Vagina (tissue), 2 donors: Measurements from ENCODE around the gene CISD1. TPM values are rescaled to one million over a fixed set of nuclear protein-coding genes. Genes with fewer than 3 reads are reported as not detected.
"Not testable (repeated sequence)": the region's sequence is repeated elsewhere in the genome, so short reads cannot be mapped to it uniquely, and the experiment has no call there.

Experiments
- DNase-seq, 2 donors: peaks; one replicate each; pipeline ENCODE4 v3.0.0-alpha.2; 2017; ENCODE audit errors: extremely low spot score in 2 of 2
- H3K27ac ChIP-seq: fragments of 200-600 bp; sonication (generic); one replicate; pipeline ENCODE4 v1.5.1; 2019
- H3K27me3 ChIP-seq: fragments of 200-600 bp; sonication (generic); one replicate; pipeline ENCODE4 v1.5.1; 2019
- H3K36me3 ChIP-seq, 2 donors: fragments of 200-600 bp; sonication (generic); one replicate each; pipeline ENCODE4 v1.5.1; 2017 to 2019
- H3K4me1 ChIP-seq: fragments of 200-600 bp; sonication (generic); one replicate; pipeline ENCODE4 v1.5.1; 2019
- H3K4me3 ChIP-seq, 2 donors: fragments of 200-600 bp; sonication (generic); 1 replicate in 1 of 2; 2 replicates in 1 of 2; pipeline ENCODE4 v1.5.1; 2016 to 2019
- H3K9me3 ChIP-seq: fragments of 200-600 bp; sonication (generic); one replicate; pipeline ENCODE4 v1.5.1; 2019
- POLR2A ChIP-seq, 2 donors: fragments of 450-650 bp; IDR thresholded peaks; one replicate each; pipeline ENCODE4 v1.6.1; 2017; ENCODE audit warnings: antibody characterized with exemption in 2 of 2, mild to moderate bottlenecking in 2 of 2, moderate library complexity in 2 of 2
- POLR2AphosphoS5 ChIP-seq, 2 donors: sonication (generic); formaldehyde crosslinking; IDR thresholded peaks; one replicate each; pipeline ENCODE4 v1.9.0; 2017; ENCODE audit warnings: antibody characterized with exemption in 2 of 2, mild to moderate bottlenecking in 2 of 2, low read depth in 1 of 2; ENCODE audit not compliant: insufficient read depth in 1 of 2
- intact Hi-C: fragments of 100-400 bp; cut with DNase I; formaldehyde crosslinking; loops from one replicate; pipeline ENCODE4 v1.15.1; 2023
- total RNA-seq: library from RNA; depleted of rRNA; stranded (reverse); fragments of >200 nt; gene quantifications from one replicate; pipeline ENCODE4 v1.2.3, GENCODE V29; 2016
- TF ChIP-seq, protein P1 (sequence below), 3 experiments: fragments of 450-650 bp in 2 of 3; fragments of 200-600 bp in 1 of 3; sonication (generic) in 1 of 3; IDR thresholded peaks; one replicate each; pipeline ENCODE4 v1.5.1; 2017 to 2019; ENCODE audit warnings: antibody characterized with exemption in 3 of 3, mild to moderate bottlenecking in 2 of 3, moderate library complexity in 2 of 3

Gene CISD1
- total RNA-seq, 1 donor from 2014 or later, result 16.0 TPM

DNA sequence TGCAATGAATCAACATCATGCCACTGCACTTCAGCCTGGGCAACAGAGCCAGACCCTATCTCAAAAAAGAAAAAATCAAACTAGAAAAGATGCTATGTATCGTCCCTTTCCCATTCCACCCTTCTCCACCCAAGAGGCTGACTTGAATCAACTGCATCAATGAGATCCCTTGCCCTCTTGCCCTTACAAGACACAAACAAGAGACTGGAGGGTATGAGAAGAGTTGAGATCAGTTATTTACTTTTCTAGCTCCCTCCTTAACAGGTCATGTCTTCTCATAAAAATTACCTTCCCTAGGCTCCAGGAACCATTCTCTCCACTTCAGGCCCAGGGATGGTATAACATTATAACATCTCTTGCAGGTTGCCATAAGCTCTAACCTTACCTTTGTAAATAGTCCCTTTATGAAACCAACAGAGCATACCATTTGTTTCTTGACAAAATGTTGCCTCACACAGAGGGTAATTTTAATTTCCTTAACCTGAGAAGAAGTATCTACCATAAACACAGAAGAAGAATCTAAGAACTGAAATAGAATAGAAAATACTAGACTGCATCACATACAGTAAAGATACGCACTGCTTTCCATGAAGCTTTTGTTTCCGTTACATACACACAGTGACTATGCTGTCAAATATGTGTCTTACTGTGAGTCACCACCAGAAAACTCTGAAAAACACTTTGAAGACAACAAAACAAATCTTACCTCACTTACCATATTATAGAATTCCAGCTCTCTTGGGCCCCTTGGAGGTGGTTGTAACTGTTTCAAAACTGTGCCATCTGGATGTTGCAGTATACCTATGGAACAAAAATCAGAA lies 31.7 kb upstream of the CISD1 start:
- H3K27me3 ChIP-seq, result no peaks in the 10 kb centered on the region
- H3K27ac ChIP-seq, result no peak overlapping the region
- H3K4me3 ChIP-seq, result no peak overlapping the region
- intact Hi-C loops, result no loop called here
- no peak for DNase-seq
- H3K4me1 ChIP-seq, result no peaks in the 10 kb centered on the region
- TF ChIP-seq, protein P1, sequence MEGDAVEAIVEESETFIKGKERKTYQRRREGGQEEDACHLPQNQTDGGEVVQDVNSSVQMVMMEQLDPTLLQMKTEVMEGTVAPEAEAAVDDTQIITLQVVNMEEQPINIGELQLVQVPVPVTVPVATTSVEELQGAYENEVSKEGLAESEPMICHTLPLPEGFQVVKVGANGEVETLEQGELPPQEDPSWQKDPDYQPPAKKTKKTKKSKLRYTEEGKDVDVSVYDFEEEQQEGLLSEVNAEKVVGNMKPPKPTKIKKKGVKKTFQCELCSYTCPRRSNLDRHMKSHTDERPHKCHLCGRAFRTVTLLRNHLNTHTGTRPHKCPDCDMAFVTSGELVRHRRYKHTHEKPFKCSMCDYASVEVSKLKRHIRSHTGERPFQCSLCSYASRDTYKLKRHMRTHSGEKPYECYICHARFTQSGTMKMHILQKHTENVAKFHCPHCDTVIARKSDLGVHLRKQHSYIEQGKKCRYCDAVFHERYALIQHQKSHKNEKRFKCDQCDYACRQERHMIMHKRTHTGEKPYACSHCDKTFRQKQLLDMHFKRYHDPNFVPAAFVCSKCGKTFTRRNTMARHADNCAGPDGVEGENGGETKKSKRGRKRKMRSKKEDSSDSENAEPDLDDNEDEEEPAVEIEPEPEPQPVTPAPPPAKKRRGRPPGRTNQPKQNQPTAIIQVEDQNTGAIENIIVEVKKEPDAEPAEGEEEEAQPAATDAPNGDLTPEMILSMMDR (IDR thresholded peaks at IDR 0.05), result no peak
- TF ChIP-seq POLR2AphosphoS5 (IDR thresholded peaks at IDR 0.05; ENCODE audit: insufficient read depth in 1 of 2, low read depth in 1 of 2) (no peak), POLR2A (IDR thresholded peaks at IDR 0.05) (no peak)
- H3K9me3 ChIP-seq, result no peaks in the 10 kb centered on the region
- peaks cover 0 to 13% of the 10 kb centered on the region in 2 donors for H3K36me3 ChIP-seq

DNA sequence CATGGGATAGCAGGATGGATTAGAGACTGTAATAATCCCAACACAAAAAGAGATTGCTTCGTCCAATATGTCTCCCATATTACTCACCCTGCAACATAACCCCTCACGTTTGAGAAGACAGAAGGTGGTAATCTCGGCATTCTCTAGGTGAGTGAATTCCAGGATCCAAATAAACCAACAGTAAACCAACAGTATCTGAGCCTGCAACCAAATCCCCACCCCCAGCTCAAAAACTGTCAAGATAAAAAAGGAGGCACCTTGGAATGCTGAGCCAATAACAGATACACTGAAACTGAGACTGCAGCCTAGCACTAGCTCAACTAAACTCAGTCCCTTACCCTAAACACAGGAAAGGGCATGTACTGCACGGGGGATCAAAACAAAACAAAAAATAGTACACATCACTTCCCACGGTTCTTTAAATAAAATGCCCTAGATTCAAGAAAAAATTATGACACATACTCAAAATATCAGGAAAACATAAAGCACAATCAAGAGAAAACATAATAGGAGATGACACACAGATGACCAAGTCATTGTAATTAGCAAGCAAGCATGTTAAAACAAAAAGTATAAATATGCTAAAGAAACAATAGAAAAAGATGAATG lies 29.3 kb upstream of the CISD1 start:
- Histone ChIP-seq H3K36me3 (peaks cover 0 to 13% of the 10 kb centered on the region in 2 donors), H3K4me3 (no peak overlapping the region), H3K27ac (no peak overlapping the region), H3K9me3 (no peaks in the 10 kb centered on the region), H3K4me1 (no peaks in the 10 kb centered on the region), H3K27me3 (no peaks in the 10 kb centered on the region)
- DNase-seq, result no peak
- intact Hi-C loops, result no loop called here
- TF ChIP-seq, protein P1 (IDR thresholded peaks at IDR 0.05), result no peak
- TF ChIP-seq POLR2AphosphoS5 (IDR thresholded peaks at IDR 0.05; ENCODE audit: insufficient read depth in 1 of 2, low read depth in 1 of 2) (no peak), POLR2A (IDR thresholded peaks at IDR 0.05) (no peak)

DNA sequence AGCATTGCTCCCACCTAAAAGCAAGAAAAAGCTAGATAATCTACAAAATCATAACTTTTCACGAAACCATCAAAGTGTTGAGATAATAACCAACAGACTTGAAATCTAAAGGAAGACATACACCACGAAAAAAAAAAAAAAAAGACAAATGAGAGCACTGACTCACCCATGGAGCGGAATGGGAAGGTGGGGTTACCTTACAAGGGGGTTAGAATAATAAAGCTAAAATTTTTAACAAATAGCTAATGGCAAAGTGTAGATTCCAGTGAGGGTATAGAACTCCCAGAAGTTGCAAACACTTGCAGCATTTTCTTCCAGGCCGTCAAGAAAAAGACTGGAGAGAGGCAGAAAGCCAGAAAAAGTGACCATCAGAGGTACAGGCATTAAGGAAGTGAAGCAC lies 28.4 kb upstream of the CISD1 start:
- H3K4me3 ChIP-seq, result no peak overlapping the region
- H3K4me1 ChIP-seq, result no peaks in the 10 kb centered on the region
- no peak overlapping the region for H3K27ac ChIP-seq
- intact Hi-C loops, result no loop called here
- H3K9me3 ChIP-seq, result no peaks in the 10 kb centered on the region
- peaks cover 0 to 13% of the 10 kb centered on the region in 2 donors for H3K36me3 ChIP-seq
- DNase-seq, result no peak
- H3K27me3 ChIP-seq, result no peaks in the 10 kb centered on the region
- TF ChIP-seq POLR2AphosphoS5 (IDR thresholded peaks at IDR 0.05; ENCODE audit: insufficient read depth in 1 of 2, low read depth in 1 of 2) (no peak), POLR2A (IDR thresholded peaks at IDR 0.05) (no peak)
- TF ChIP-seq, protein P1 (IDR thresholded peaks at IDR 0.05), result no peak

DNA sequence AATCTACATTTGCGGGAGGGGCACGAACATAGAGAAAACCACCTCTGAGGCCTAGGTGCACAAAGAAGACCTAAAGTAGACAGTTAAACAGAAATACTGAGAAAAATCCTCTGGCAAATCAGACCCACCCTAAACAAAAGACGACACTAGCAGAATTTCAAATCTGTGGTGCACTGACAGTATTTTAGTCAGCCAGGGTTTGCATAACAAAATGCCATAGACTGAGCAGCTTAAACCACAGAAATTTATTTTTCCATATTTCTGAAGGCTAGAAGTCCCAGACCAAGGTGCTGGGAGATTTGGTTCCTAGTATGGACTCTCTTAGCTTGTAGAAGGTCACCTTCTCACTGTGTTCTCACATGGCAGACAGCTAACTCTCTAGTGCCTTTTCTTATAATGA lies 27.6 kb upstream of the CISD1 start:
- no peak overlapping the region for H3K27ac ChIP-seq
- intact Hi-C loops, result no loop called here
- H3K4me1 ChIP-seq, result no peaks in the 10 kb centered on the region
- H3K36me3 ChIP-seq, result peaks cover 0 to 9% of the 10 kb centered on the region in 2 donors
- H3K4me3 ChIP-seq, result no peak overlapping the region
- TF ChIP-seq, protein P1 (IDR thresholded peaks at IDR 0.05), result no peak
- TF ChIP-seq POLR2A (IDR thresholded peaks at IDR 0.05) (no peak), POLR2AphosphoS5 (IDR thresholded peaks at IDR 0.05; ENCODE audit: insufficient read depth in 1 of 2, low read depth in 1 of 2) (no peak)
- H3K9me3 ChIP-seq, result no peaks in the 10 kb centered on the region
- no peaks in the 10 kb centered on the region for H3K27me3 ChIP-seq
- DNase-seq, result no peak

DNA sequence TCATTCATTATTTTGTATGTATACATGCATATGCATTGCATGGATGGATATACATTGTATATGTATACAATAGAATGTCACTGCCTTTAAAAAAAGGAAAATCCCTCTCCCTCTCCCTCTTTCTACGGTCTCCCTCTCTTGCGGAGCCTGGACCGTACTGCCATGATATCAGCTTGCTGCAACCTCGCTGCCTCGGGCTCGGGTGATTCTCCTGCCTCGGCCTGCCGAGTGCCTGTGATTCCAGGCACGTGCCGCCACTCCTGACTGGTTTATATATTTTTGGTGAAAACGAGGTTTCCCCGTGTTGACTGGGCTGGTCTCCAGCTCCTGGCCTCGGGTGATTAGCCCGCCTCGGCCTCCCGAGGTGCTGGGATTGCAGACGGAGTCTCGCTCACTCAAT lies 25.7 kb upstream of the CISD1 start:
- no peaks in the 10 kb centered on the region for H3K27me3 ChIP-seq
- no peaks in the 10 kb centered on the region for H3K9me3 ChIP-seq
- TF ChIP-seq, protein P1 (IDR thresholded peaks at IDR 0.05), result no peak
- TF ChIP-seq POLR2AphosphoS5 (IDR thresholded peaks at IDR 0.05; ENCODE audit: insufficient read depth in 1 of 2, low read depth in 1 of 2) (no peak), POLR2A (IDR thresholded peaks at IDR 0.05) (no peak)
- H3K4me3 ChIP-seq, result no peak overlapping the region
- no peak overlapping the region for H3K27ac ChIP-seq
- no peaks in the 10 kb centered on the region for H3K36me3 ChIP-seq
- no peaks in the 10 kb centered on the region for H3K4me1 ChIP-seq
- intact Hi-C loops, result no loop called here
- no peak for DNase-seq

DNA sequence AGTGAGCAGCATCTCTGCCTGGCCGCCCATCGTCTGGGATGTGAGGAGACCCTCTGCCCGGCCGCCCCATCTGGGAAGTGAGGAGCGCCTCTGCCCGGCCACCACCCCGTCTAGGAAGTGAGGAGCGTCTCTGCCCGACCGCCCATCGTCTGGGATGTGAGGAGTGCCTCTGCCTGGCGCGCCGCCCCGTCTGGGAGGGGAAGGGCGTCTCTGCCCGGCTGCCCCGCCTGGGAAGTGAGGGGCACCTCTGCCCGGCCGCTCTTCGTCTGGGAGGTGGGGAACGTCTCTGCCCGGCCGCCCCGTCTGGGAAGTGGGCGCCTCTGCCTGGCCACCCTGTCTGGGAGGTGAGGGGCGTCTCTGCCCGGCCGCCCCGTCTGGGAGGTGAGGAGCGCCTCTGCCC lies 25.2 kb upstream of the CISD1 start:
- H3K9me3 ChIP-seq, H3K4me1 ChIP-seq, intact Hi-C loops, H3K4me3 ChIP-seq, H3K27me3 ChIP-seq, DNase-seq, H3K27ac ChIP-seq, H3K36me3 ChIP-seq: not testable (repeated sequence)

DNA sequence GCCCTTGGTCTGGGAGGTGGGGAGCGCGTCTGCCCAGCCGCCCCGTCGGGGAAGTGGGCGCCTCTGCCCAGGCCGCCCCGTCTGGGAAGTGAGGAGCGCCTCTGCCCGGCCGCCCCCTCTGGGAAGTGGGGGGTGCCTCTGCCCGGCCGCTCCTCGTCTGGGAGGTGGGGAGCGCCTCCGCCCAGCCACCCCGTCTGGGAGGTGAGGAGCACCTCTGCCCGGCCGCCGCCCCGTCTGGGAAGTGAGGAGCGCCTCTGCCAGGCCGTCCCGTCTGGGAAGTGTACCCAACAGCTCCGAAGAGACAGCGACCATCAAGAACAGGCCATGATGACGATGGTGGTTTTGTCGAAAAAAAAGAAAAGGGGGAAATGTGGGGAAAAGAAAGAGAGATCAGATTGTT lies 24.7 kb upstream of the CISD1 start:
- H3K27ac ChIP-seq, H3K27me3 ChIP-seq, H3K9me3 ChIP-seq, H3K4me1 ChIP-seq, H3K36me3 ChIP-seq, DNase-seq, H3K4me3 ChIP-seq, intact Hi-C loops: not testable (repeated sequence)
